Fibroblast of pulmonary artery (primary cell): ENCODE results near the gene PXYLP1.

Experiments
- DNase-seq: peaks from one replicate; pipeline ENCODE4 v3.0.0-alpha.2; 2010; ENCODE audit warnings: low read depth
- H3K4me3 ChIP-seq: replicated peaks from 2 replicates; pipeline ENCODE4 v1.5.1; 2011; ENCODE audit warnings: low read depth, mild to moderate bottlenecking, control low read depth, low read length, moderate library complexity
- TF ChIP-seq, protein P1 (sequence below): IDR thresholded peaks from 2 replicates; pipeline ENCODE4 v1.5.1; 2011; ENCODE audit warnings: mild to moderate bottlenecking, control low read depth, low read length, inconsistent platforms; ENCODE audit errors: missing control alignments

PXYLP1 gene

DNA sequence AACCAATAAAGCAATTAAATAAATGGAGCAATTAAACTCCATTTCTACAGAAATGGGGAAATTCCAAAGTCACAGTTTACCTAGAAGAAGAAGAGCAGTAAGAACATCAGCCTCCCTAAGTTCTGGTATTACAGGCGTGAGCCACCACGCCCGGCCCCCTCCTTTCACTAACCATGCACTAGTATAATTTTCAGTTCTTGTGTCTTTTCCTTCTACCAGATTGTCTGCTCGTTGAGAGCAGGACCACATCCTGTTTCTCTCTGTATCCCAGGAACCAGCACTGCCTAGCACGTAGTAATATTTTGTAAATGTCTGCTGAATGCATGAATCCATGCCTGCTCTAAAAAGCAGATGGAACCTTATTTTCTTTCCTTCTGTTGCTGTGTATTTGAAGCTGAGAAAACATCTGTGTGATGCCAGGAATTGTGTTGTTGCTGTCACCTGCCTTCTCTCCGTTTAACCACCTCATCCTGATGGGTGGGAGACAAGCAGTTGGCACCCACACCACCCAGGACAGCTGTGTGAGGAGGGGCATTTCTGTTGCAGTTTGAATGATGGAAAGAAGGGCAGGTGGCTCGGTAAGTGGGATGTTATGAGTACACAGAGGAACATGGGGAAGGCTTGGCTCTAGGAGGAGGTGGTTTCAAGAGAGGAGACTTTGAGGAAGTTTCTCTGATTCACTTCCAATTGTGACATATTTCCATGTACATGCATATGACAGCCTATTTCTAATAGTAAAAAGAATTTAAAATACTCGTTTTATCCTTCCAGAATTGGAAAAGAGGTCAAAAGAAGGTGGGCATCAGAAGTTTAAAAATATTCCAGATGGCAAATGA, 30.1 kb downstream of the PXYLP1 start:
- TF ChIP-seq, protein P1, sequence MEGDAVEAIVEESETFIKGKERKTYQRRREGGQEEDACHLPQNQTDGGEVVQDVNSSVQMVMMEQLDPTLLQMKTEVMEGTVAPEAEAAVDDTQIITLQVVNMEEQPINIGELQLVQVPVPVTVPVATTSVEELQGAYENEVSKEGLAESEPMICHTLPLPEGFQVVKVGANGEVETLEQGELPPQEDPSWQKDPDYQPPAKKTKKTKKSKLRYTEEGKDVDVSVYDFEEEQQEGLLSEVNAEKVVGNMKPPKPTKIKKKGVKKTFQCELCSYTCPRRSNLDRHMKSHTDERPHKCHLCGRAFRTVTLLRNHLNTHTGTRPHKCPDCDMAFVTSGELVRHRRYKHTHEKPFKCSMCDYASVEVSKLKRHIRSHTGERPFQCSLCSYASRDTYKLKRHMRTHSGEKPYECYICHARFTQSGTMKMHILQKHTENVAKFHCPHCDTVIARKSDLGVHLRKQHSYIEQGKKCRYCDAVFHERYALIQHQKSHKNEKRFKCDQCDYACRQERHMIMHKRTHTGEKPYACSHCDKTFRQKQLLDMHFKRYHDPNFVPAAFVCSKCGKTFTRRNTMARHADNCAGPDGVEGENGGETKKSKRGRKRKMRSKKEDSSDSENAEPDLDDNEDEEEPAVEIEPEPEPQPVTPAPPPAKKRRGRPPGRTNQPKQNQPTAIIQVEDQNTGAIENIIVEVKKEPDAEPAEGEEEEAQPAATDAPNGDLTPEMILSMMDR: no peak
- no peak overlapping the region for H3K4me3 ChIP-seq
- DNase-seq: no peak

DNA sequence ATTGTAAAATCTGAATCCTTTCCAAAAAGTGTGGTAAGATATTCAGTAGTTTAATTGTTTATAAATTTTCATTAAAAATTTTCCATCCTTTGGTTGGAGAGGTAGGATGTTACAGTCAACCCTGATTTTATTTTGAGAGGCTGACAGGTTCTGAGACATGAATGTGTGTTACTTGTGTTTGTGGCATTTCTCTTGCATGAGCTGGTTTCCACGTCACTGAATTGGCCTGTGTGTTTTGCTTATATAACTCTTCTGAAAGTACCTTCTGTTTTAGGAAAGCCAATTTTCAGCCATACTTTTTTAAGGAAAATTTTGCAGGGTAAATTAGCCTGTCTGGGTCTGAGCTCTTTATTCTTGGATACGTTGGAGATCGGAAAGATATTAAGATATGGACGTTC, 30.7 kb downstream of the PXYLP1 start:
- TF ChIP-seq, protein P1: no peak
- H3K4me3 ChIP-seq: no peak overlapping the region
- DNase-seq: peak; percentile 40

DNA sequence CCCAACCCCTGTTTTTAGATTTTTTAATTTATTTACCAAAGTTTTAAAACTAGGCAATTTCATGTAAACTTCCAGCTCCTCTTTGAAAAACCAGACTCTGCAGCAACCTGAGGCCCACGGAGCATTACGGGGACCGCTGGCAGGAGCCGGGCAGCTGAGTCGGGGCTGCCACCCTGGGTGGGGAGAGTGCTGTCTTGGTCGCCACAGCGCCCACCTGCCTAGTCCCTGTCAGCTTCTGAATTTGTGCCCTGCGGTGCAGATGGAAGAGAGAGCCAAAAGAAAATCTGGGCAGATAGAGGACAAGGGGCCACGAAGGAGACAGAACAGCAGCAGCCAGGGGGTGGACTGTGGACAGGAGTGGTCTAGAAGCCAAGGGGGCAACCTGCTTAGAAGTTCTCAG, 34.6 kb downstream of the PXYLP1 start:
- no peak for DNase-seq
- TF ChIP-seq, protein P1: no peak
- no peak overlapping the region for H3K4me3 ChIP-seq

DNA sequence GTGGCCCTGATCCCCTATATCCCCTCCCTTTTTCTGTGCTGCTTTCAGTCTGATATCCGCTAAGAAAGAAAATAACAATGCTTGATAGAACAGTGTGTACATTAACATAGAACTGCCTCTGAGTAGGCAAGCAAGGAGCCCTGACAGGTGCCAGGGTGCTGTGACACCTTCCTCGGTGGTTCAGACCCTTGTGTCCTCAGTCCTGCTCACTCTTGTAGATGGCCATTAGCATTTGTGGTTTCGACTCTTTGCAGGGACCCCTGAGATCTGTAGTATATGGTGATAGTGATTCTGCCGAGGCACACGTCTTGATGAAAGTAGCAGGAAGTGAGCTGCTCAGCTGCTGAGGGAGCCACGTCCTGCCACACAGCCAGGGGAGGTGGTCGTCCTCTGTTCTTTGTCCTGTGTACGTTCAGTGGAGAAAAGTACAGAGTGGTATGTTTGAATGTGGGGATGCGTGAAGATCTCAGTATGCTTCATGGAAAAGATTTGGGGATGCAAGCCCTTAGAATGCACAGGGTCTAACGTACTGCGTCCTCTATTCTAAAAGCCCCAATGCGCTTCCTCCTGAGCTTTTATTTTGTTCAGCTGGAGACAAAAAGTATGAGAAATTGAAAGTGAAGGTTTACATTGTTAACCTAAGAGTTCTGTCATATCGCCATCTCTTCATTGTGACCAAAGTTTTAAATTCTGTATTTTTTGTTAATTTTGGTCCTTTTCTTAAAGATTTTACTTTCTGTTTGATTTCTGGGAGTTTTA, 35.4 kb downstream of the PXYLP1 start:
- no peak overlapping the region for H3K4me3 ChIP-seq
- TF ChIP-seq, protein P1: no peak
- no peak for DNase-seq

DNA sequence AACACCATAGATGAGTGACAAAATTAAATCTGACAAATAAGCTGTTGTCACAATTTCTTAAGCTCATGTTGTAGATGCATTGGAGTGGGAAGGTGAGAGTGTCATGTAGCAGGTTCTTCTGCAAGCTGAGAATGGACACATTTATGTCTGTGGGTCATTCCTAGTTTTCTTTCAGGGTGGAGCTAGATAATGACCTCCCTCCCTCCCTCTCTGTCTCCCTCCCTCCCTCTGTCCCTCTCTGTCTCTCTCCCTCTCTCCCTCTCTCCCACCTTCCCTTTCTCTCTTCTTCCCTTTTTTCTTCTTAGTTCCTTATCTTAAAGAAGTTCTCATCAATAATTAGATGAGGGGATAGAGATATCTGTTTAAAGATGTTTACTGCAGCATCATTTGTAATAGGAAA, 36.0 kb downstream of the PXYLP1 start:
- TF ChIP-seq, protein P1: no peak

DNA sequence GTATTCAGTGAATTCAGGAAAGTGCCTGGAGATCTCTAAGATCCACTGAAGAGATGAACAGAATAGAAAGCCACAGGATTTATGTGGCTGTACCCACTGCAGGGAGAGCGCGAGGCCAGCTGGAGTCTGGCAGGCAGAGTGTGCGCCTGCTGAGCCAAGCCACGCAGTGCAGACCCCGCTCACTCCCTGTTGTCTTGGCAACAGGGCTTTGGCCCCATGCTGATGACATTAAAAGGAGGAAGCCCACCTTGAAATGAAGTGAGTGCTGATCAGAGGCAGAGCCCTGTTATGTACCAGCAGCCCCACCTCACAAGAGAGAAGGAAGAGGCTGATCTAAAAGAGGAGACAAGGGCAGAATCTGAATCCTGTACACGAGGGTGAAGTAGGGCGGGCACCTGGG, 36.7 kb downstream of the PXYLP1 start:
- no peak for DNase-seq
- no peak overlapping the region for H3K4me3 ChIP-seq
- TF ChIP-seq, protein P1: no peak

More for the DNA sequence above, 36.0 kb downstream of the PXYLP1 start:
- no peak overlapping the region for H3K4me3 ChIP-seq
- no peak for DNase-seq
